ENCODE results near the gene ACADVL.

The ACADVL gene

GRCh38 chr17:7208754-7209460 is 10.8 kb upstream of the ACADVL start:
- H3K9me3 ChIP-seq (ENCODE audit: control insufficient read depth, low read length): no peaks in the 10 kb centered on the region
- peaks cover 10% of the 10 kb centered on the region for H3K36me3 ChIP-seq (ENCODE audit: control insufficient read depth, insufficient read depth, low read length)
- WGBS, 2 experiments (ENCODE audit: insufficient coverage in 2 of 2): 83 to 88% methylated on average over 8 of the region's 9 CpGs
- no peak overlapping the region for H3K4me3 ChIP-seq (ENCODE audit: extremely low read depth, insufficient read depth, low read length, poor library complexity, severe bottlenecking)
- peaks cover 34% of the 10 kb centered on the region for H3K4me1 ChIP-seq (ENCODE audit: control insufficient read depth, insufficient read depth, low read length, poor library complexity, severe bottlenecking)
- H3K27ac ChIP-seq (ENCODE audit: low read depth, low read length, severe bottlenecking): peak overlapping the region; percentile 29

- Histone ChIP-seq H3K36me3 (ENCODE audit: control insufficient read depth, insufficient read depth, low read length) (peaks cover 5% of the 10 kb centered on the region), H3K4me1 (ENCODE audit: control insufficient read depth, insufficient read depth, low read length, poor library complexity, severe bottlenecking) (peaks cover 35% of the 10 kb centered on the region), H3K4me3 (ENCODE audit: extremely low read depth, insufficient read depth, low read length, poor library complexity, severe bottlenecking) (no peak overlapping the region), H3K27ac (ENCODE audit: low read depth, low read length, severe bottlenecking) (no peak overlapping the region), H3K9me3 (ENCODE audit: control insufficient read depth, low read length) (no peaks in the 10 kb centered on the region)
- 31% methylated on average over 14 to 17 of the region's 37 CpGs for WGBS, 2 experiments (ENCODE audit: insufficient coverage in 2 of 2)
These were observed 8.1 kb upstream of the ACADVL start for GRCh38 chr17:7211491-7212273.

DNA sequence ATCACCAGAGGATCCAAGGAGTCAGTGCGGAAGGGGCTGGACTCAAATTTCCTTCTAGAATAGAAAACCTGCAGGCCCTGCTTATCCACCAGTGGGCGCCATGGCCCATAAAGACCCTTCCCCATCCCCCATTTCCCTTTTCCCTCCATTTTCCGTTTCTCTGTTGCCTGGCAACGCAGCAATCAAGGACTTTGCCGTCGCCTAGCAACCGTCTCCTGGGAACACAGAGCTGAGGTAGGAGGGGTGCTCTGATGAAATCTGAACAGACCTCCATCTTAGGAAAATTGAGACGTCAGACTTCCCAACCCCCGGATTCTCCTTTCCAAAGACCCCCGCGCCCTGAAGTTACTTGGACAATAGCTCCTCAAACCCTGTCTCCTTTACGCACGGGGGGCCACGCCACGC is 5.8 kb upstream of the ACADVL start:
- peak overlapping the region; percentile 29 for H3K4me3 ChIP-seq (ENCODE audit: extremely low read depth, insufficient read depth, low read length, poor library complexity, severe bottlenecking)
- 0% methylated on average over 8 of the region's 15 CpGs for WGBS, 2 experiments (ENCODE audit: insufficient coverage in 2 of 2)
- peak overlapping the region; percentile 96 for H3K27ac ChIP-seq (ENCODE audit: low read depth, low read length, severe bottlenecking)
- H3K4me1 ChIP-seq (ENCODE audit: control insufficient read depth, insufficient read depth, low read length, poor library complexity, severe bottlenecking): peaks cover 41% of the 10 kb centered on the region
- no peaks in the 10 kb centered on the region for H3K36me3 ChIP-seq (ENCODE audit: control insufficient read depth, insufficient read depth, low read length)
- H3K9me3 ChIP-seq (ENCODE audit: control insufficient read depth, low read length): no peaks in the 10 kb centered on the region

- H3K4me1 ChIP-seq (ENCODE audit: control insufficient read depth, insufficient read depth, low read length, poor library complexity, severe bottlenecking): peaks cover 43% of the 10 kb centered on the region
- no peaks in the 10 kb centered on the region for H3K9me3 ChIP-seq (ENCODE audit: control insufficient read depth, low read length)
- 0% methylated on average over 26 to 41 of the region's 45 CpGs for WGBS, 2 experiments (ENCODE audit: insufficient coverage in 2 of 2)
- peak overlapping the region; percentile 66 for H3K4me3 ChIP-seq (ENCODE audit: extremely low read depth, insufficient read depth, low read length, poor library complexity, severe bottlenecking)
- peak overlapping the region; percentile 96 for H3K27ac ChIP-seq (ENCODE audit: low read depth, low read length, severe bottlenecking)
- no peaks in the 10 kb centered on the region for H3K36me3 ChIP-seq (ENCODE audit: control insufficient read depth, insufficient read depth, low read length)
These were observed 5.2 kb upstream of the ACADVL start for GRCh38 chr17:7214300-7215135.

- peaks cover 43% of the 10 kb centered on the region for H3K4me1 ChIP-seq (ENCODE audit: control insufficient read depth, insufficient read depth, low read length, poor library complexity, severe bottlenecking)
These were observed 4.6 kb upstream of the ACADVL start for GRCh38 chr17:7215136-7215638.

DNA sequence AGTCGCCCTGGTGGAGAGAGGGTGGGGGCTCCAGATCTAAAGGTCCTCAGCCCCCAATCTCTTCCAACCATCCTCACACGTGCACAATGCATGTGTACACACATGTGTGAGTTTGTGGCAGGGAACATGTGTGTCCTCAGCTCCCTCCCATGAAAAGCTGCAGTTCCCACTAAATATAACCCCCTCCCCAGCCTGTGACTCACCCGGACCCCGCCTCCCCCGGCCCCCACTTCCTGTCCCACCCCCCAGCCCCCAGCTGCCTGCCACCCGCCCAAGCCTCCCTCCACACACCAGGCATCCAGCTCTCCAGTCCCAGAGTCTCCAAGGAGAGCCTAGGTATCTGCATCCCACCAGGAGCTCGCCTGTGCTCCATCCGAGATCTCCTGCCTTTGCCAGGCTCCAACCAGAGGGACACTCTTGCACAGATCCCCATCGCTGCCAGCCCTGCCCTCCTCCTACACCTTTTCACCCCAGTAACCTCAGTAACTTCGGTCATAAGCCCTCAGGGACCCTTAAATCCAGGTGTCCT is 4.0 kb upstream of the ACADVL start:
- H3K4me1 ChIP-seq (ENCODE audit: control insufficient read depth, insufficient read depth, low read length, poor library complexity, severe bottlenecking): peaks cover 44% of the 10 kb centered on the region
- H3K27ac ChIP-seq (ENCODE audit: low read depth, low read length, severe bottlenecking): peak overlapping the region; percentile 96
- 7% methylated on average over 3 to 4 of the region's 10 CpGs for WGBS, 2 experiments (ENCODE audit: insufficient coverage in 2 of 2)
- peak overlapping the region; percentile 66 for H3K4me3 ChIP-seq (ENCODE audit: extremely low read depth, insufficient read depth, low read length, poor library complexity, severe bottlenecking)
- H3K36me3 ChIP-seq (ENCODE audit: control insufficient read depth, insufficient read depth, low read length): no peaks in the 10 kb centered on the region
- H3K9me3 ChIP-seq (ENCODE audit: control insufficient read depth, low read length): no peaks in the 10 kb centered on the region

More at GRCh38 chr17:7215136-7215638, 4.6 kb upstream of the ACADVL start:
- Histone ChIP-seq H3K27ac (ENCODE audit: low read depth, low read length, severe bottlenecking) (peak overlapping the region; percentile 96), H3K36me3 (ENCODE audit: control insufficient read depth, insufficient read depth, low read length) (no peaks in the 10 kb centered on the region), H3K4me3 (ENCODE audit: extremely low read depth, insufficient read depth, low read length, poor library complexity, severe bottlenecking) (peak overlapping the region; percentile 66), H3K9me3 (ENCODE audit: control insufficient read depth, low read length) (no peaks in the 10 kb centered on the region)
- 0 to 4% methylated on average over 4 to 8 of the region's 9 CpGs for WGBS, 2 experiments (ENCODE audit: insufficient coverage in 2 of 2)

GRCh38 chr17:7216242-7217112 is 3.3 kb upstream of the ACADVL start:
- Histone ChIP-seq H3K36me3 (ENCODE audit: control insufficient read depth, insufficient read depth, low read length) (peaks cover 5% of the 10 kb centered on the region), H3K4me1 (ENCODE audit: control insufficient read depth, insufficient read depth, low read length, poor library complexity, severe bottlenecking) (peaks cover 47% of the 10 kb centered on the region), H3K27ac (ENCODE audit: low read depth, low read length, severe bottlenecking) (peak overlapping the region; percentile 39), H3K4me3 (ENCODE audit: extremely low read depth, insufficient read depth, low read length, poor library complexity, severe bottlenecking) (peak overlapping the region; percentile 66), H3K9me3 (ENCODE audit: control insufficient read depth, low read length) (no peaks in the 10 kb centered on the region)
- 19 to 24% methylated on average over 5 of the region's 7 CpGs for WGBS, 2 experiments (ENCODE audit: insufficient coverage in 2 of 2)

DNA sequence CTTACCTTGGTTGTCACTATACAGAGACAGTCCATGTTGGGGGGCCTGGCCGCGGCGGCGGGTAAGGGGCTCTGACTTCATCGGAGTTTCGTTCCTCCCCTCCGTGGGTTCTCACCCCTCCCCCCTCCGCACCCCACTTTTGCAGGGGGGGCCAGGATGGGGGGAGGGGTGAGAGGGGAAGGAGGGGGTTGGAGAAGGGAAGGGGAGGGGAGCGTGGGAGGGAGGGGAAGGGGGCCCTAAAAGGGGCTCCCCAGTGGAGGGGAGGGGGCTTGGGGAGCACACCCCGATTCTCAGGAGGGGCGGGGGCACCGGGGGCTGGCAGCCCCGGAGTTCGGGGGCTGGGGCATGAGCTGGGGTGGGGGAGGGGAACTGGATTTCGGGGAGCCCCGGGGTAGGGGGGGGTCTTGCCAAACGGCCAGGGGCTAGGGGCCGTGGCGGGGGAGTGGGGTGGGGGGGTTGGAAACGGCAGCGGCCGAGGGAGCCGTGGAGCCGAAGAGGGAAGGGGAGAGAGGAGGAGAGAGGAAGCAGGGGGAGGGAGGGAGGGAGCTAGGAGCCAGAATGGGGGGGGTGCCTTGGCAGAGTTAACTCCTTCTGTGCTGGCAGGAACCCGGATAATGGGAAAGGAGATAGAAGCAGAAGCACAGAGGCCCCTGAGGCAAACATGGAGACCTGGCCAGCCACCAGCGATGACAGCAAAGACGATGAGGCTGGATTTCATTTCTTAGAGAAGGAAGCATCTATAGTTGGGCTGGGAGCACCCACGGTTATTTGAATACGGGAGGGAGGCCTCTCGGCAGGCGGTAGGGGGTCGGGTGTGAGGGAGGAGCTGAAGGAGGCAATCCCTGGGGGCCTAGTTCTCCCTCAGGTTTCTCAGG is 2.4 kb upstream of the ACADVL start:
- Histone ChIP-seq H3K4me3 (ENCODE audit: extremely low read depth, insufficient read depth, low read length, poor library complexity, severe bottlenecking) (peak overlapping the region; percentile 66), H3K9me3 (ENCODE audit: control insufficient read depth, low read length) (no peaks in the 10 kb centered on the region), H3K36me3 (ENCODE audit: control insufficient read depth, insufficient read depth, low read length) (peaks cover 14% of the 10 kb centered on the region), H3K27ac (ENCODE audit: low read depth, low read length, severe bottlenecking) (peak overlapping the region; percentile 39), H3K4me1 (ENCODE audit: control insufficient read depth, insufficient read depth, low read length, poor library complexity, severe bottlenecking) (peaks cover 42% of the 10 kb centered on the region)
- WGBS, 2 experiments (ENCODE audit: insufficient coverage in 2 of 2): 3 to 15% methylated on average over 4 to 9 of the region's 32 CpGs

- Histone ChIP-seq H3K4me1 (ENCODE audit: control insufficient read depth, insufficient read depth, low read length, poor library complexity, severe bottlenecking) (peaks cover 41% of the 10 kb centered on the region), H3K36me3 (ENCODE audit: control insufficient read depth, insufficient read depth, low read length) (peaks cover 22% of the 10 kb centered on the region), H3K27ac (ENCODE audit: low read depth, low read length, severe bottlenecking) (peak overlapping the region; percentile 20), H3K9me3 (ENCODE audit: control insufficient read depth, low read length) (no peaks in the 10 kb centered on the region), H3K4me3 (ENCODE audit: extremely low read depth, insufficient read depth, low read length, poor library complexity, severe bottlenecking) (peak overlapping the region; percentile 66)
- 78 to 96% methylated on average over 3 to 4 of the region's 6 CpGs for WGBS, 2 experiments (ENCODE audit: insufficient coverage in 2 of 2)
These were observed 1.6 kb upstream of the ACADVL start for GRCh38 chr17:7218166-7218565.
